IMR-90 (cell line): ENCODE measurements around the gene RIMBP2. TPM values are rescaled to one million over a fixed set of nuclear protein-coding genes. Genes with fewer than 3 reads are reported as not detected.

Experiments
- ATAC-seq: fragments of 200-7000 bp; cut with Tn5 transposase; 2 replicates; pipeline ENCODE4 v1.9.1; 2020; ENCODE audit warnings: low read depth, mild to moderate bottlenecking, moderate library complexity
- BruUV-seq: library from RNA; stranded (reverse); fragments of 400-500 nt; replicated peaks from 2 replicates; lab custom pipeline; 2021; lab: Mats Ljungman, UMichigan
- CTCF ChIA-PET: fragments of 300-600 bp; formaldehyde crosslinking; extraction: SDS; loops from one replicate; lab custom pipeline; 2021; ENCODE audit warnings: antibody characterized with exemption; lab: Yijun Ruan, JAX
- POLR2A ChIA-PET: fragments of 300-600 bp; sonication (Branson Sonifier 250); formaldehyde crosslinking; loops from one replicate; lab custom pipeline; 2022; ENCODE audit warnings: antibody characterized with exemption; ENCODE audit not compliant: unreplicated experiment; lab: Charles Lee
- DNase-seq: peaks from one replicate; pipeline ENCODE4 v3.0.0; 2013
- H2AFZ ChIP-seq: replicated peaks from 2 replicates; pipeline ENCODE3; 2013; ENCODE audit warnings: low read length, mild to moderate bottlenecking; ENCODE audit not compliant: poor library complexity
- H2AK5ac ChIP-seq: 2 replicates; pipeline ENCODE4 v1.6.1; 2013; ENCODE audit warnings: low read depth, low read length, inconsistent platforms
- H2AK9ac ChIP-seq: replicated peaks from 2 replicates; pipeline ENCODE3; 2013; ENCODE audit warnings: mild to moderate bottlenecking, low read depth, low read length, moderate library complexity; ENCODE audit not compliant: poor library complexity
- H2BK120ac ChIP-seq: 2 replicates; pipeline ENCODE4 v1.6.1; 2013; ENCODE audit warnings: low read depth, low read length, inconsistent platforms
- H2BK15ac ChIP-seq: 3 replicates; pipeline ENCODE4 v1.6.1; 2013; ENCODE audit warnings: low read depth, low read length, inconsistent platforms
- H2BK20ac ChIP-seq: 2 replicates; pipeline ENCODE4 v1.6.1; 2013; ENCODE audit warnings: low read depth, mild to moderate bottlenecking, inconsistent platforms, low read length, moderate library complexity
- H2BK5ac ChIP-seq: 2 replicates; pipeline ENCODE4 v1.6.1; 2013; ENCODE audit warnings: mild to moderate bottlenecking, low read depth, low read length, inconsistent platforms; ENCODE audit not compliant: poor library complexity, severe bottlenecking
- H3K14ac ChIP-seq: replicated peaks from 2 replicates; pipeline ENCODE4 v1.6.1; 2013; ENCODE audit warnings: low read depth, low read length, inconsistent platforms
- H3K18ac ChIP-seq: 2 replicates; pipeline ENCODE4 v1.6.1; 2013; ENCODE audit warnings: low read depth, low read length, control low read depth
- H3K23ac ChIP-seq: 2 replicates; pipeline ENCODE4 v1.6.1; 2013; ENCODE audit warnings: low read depth, low read length, inconsistent platforms
- H3K27ac ChIP-seq: 2 replicates; pipeline ENCODE4 v1.5.1; 2013; ENCODE audit warnings: mild to moderate bottlenecking, control low read depth, low read length; ENCODE audit not compliant: insufficient read depth
- H3K27me3 ChIP-seq: 2 replicates; pipeline ENCODE4 v1.6.1; 2013; ENCODE audit warnings: low read length; ENCODE audit not compliant: control insufficient read depth, insufficient read depth
- H3K36me3 ChIP-seq: 2 replicates; pipeline ENCODE4 v1.6.1; 2013; ENCODE audit warnings: low read length, mixed read lengths; ENCODE audit not compliant: control insufficient read depth, insufficient read depth
- H3K4ac ChIP-seq: 2 replicates; pipeline ENCODE4 v1.6.1; 2013; ENCODE audit warnings: low read depth, low read length, inconsistent platforms
- H3K4me1 ChIP-seq: 2 replicates; pipeline ENCODE4 v1.6.1; 2013; ENCODE audit warnings: low read length, mixed read lengths; ENCODE audit not compliant: control insufficient read depth, insufficient read depth
- H3K4me2 ChIP-seq: 2 replicates; pipeline ENCODE4 v1.6.1; 2013; ENCODE audit warnings: low read depth, mild to moderate bottlenecking, control low read depth, low read length, moderate library complexity
- H3K4me3 ChIP-seq: 2 replicates; pipeline ENCODE4 v1.5.1; 2013; ENCODE audit warnings: low read depth, mild to moderate bottlenecking, control low read depth, low read length, moderate library complexity; ENCODE audit not compliant: insufficient read depth
- H3K56ac ChIP-seq: 2 replicates; pipeline ENCODE4 v1.6.1; 2013; ENCODE audit warnings: low read length, inconsistent platforms; ENCODE audit not compliant: insufficient read depth; ENCODE audit errors: extremely low read depth
- H3K79me1 ChIP-seq, 2 experiments: 2 replicates each; pipeline ENCODE4 v1.6.1; 2013; ENCODE audit warnings: low read length in 2 of 2, inconsistent platforms in 1 of 2, low read depth in 1 of 2
- H3K9ac ChIP-seq: 2 replicates; pipeline ENCODE4 v1.6.1; 2013; ENCODE audit warnings: low read depth, low read length, control low read depth
- H3K9me1 ChIP-seq: 2 replicates; pipeline ENCODE4 v1.6.1; 2013; ENCODE audit warnings: low read length, inconsistent platforms; ENCODE audit not compliant: insufficient read depth
- H3K9me3 ChIP-seq: 2 replicates; pipeline ENCODE4 v1.6.1; 2013; ENCODE audit warnings: low read length; ENCODE audit not compliant: control insufficient read depth, insufficient read depth
- H4K20me1 ChIP-seq: 2 replicates; pipeline ENCODE4 v1.6.1; 2013; ENCODE audit warnings: low read length, inconsistent platforms; ENCODE audit not compliant: insufficient read depth
- H4K5ac ChIP-seq: 2 replicates; pipeline ENCODE4 v1.6.1; 2013; ENCODE audit warnings: mild to moderate bottlenecking, low read depth, low read length, control low read depth
- H4K8ac ChIP-seq, 2 experiments: 2 replicates each; pipeline ENCODE4 v1.6.1; 2013; ENCODE audit warnings: low read depth in 2 of 2, low read length in 2 of 2, control low read depth in 1 of 2, inconsistent platforms in 1 of 2
- H4K91ac ChIP-seq: 2 replicates; pipeline ENCODE4 v1.6.1; 2013; ENCODE audit warnings: low read depth, low read length, inconsistent platforms; ENCODE audit not compliant: insufficient read depth
- BHLHE40 ChIP-seq: fragments of 150-350 bp; IDR thresholded peaks from 2 replicates; pipeline ENCODE4 v1.6.1; 2016; ENCODE audit warnings: mild to moderate bottlenecking, low read depth, low read length
- CHD1 ChIP-seq: IDR thresholded peaks from 2 replicates; pipeline ENCODE4 v1.6.1; 2012; ENCODE audit warnings: low read depth, low read length, improper control_type of control experiment
- CTCF ChIP-seq: conservative IDR thresholded peaks from 2 replicates; pipeline ENCODE4 v1.5.1; 2012; ENCODE audit warnings: mild to moderate bottlenecking, low read depth, low read length, improper control_type of control experiment
- FOS ChIP-seq: fragments of 150-350 bp; IDR thresholded peaks from 2 replicates; pipeline ENCODE4 v1.6.1; 2016; ENCODE audit warnings: low read depth, low read length
- MAFK ChIP-seq: IDR thresholded peaks from 2 replicates; pipeline ENCODE4 v1.6.1; 2012; ENCODE audit warnings: low read depth, low read length, improper control_type of control experiment
- MAZ ChIP-seq: IDR thresholded peaks from 2 replicates; pipeline ENCODE4 v1.6.1; 2012; ENCODE audit warnings: low read depth, mild to moderate bottlenecking, low read length, improper control_type of control experiment, moderate library complexity, borderline replicate concordance
- MXI1 ChIP-seq: IDR thresholded peaks from 2 replicates; pipeline ENCODE4 v1.6.1; 2012; ENCODE audit warnings: low read depth, mild to moderate bottlenecking, low read length, moderate library complexity, borderline replicate concordance
- NFE2L2 ChIP-seq: fragments of 150-350 bp; IDR thresholded peaks from 2 replicates; pipeline ENCODE4 v1.6.1; 2016; ENCODE audit warnings: low read depth, mild to moderate bottlenecking, low read length
- POLR2A ChIP-seq: IDR thresholded peaks from 2 replicates; pipeline ENCODE4 v1.6.1; 2012; ENCODE audit warnings: mild to moderate bottlenecking, low read depth, low read length
- RCOR1 ChIP-seq: IDR thresholded peaks from 2 replicates; pipeline ENCODE4 v1.6.1; 2012; ENCODE audit warnings: mild to moderate bottlenecking, low read length, improper control_type of control experiment; ENCODE audit not compliant: insufficient replicate concordance
- RFX5 ChIP-seq: IDR thresholded peaks from 2 replicates; pipeline ENCODE4 v1.8.0; 2012; ENCODE audit warnings: low read depth, mild to moderate bottlenecking, low read length, moderate library complexity
- SMC3 ChIP-seq: fragments of 150-350 bp; IDR thresholded peaks from 2 replicates; pipeline ENCODE4 v1.6.1; 2016; ENCODE audit warnings: low read depth, mild to moderate bottlenecking, antibody characterized with exemption, low read length, moderate library complexity
- USF2 ChIP-seq: fragments of 150-350 bp; IDR thresholded peaks from 2 replicates; pipeline ENCODE4 v1.6.1; 2017; ENCODE audit warnings: mild to moderate bottlenecking, antibody characterized with exemption, low read length, low read depth
- WGBS, 2 experiments: methylation state at CpG; one replicate each; pipeline versions ENCODE4 v1.1.5 to v1.1.7; 2013; ENCODE audit warnings: missing lambda C conversion rate in 2 of 2; ENCODE audit not compliant: insufficient read length in 1 of 2; ENCODE audit errors: extremely low coverage in 2 of 2; 5-methylcytosine and 5-hydroxymethylcytosine counted together
- dilution Hi-C: fragments of 300-500 bp; cut with HindIII; formaldehyde crosslinking; loops from one replicate; pipeline ENCODE4 v1.14.3; 2018; ENCODE audit warnings: low sequenced_read_pairs; ENCODE audit not compliant: unreplicated experiment
- in situ Hi-C: fragments of 300-500 bp; cut with MboI; formaldehyde crosslinking; loops from 3 replicates; pipeline ENCODE4 v1.14.3; 2019; ENCODE audit warnings: low sequenced_read_pairs, inconsistent platforms, mixed read lengths
- intact Hi-C: fragments of 100-400 bp; cut with micrococcal nuclease; formaldehyde crosslinking; loops from 2 replicates; pipeline ENCODE4 v1.10.0; 2022
- polyA plus RNA-seq, 3 experiments: library from polyadenylated mRNA; depleted of rRNA; stranded (reverse); fragments of >200 nt; gene quantifications; 2 replicates each; pipeline ENCODE4 v1.2.3, GENCODE V29; 2012; ENCODE audit warnings: low replicate concordance in 1 of 3
- total RNA-seq: library from RNA; depleted of rRNA; stranded (reverse); fragments of >200 nt; gene quantifications from 2 replicates; pipeline ENCODE4 v1.2.3, GENCODE V29; 2012

RIMBP2 gene
- total and polyA plus RNA-seq, 2 of the 4 experiments (the other 2 are of a cell fraction), result not detected

GRCh38 chr12:130525384-130526172, 190.5 kb downstream of the RIMBP2 start:
- dilution Hi-C loops (no loop called here), in situ Hi-C loops (no loop called here), intact Hi-C loops (no loop called here)
- H3K18ac ChIP-seq, result no peak overlapping the region
- 40% methylated on average over 1 of the region's 10 CpGs; no CpG with 5 or more reads in 1 of the 2 experiments for WGBS, 2 experiments
- H3K27me3 ChIP-seq, result no peaks in the 10 kb centered on the region
- BruUV-seq, result no TSS peak
- no peak overlapping the region for H2BK15ac ChIP-seq
- no peaks in the 10 kb centered on the region for H3K79me1 ChIP-seq
- H3K4me1 ChIP-seq, result no peaks in the 10 kb centered on the region
- no peak overlapping the region for H3K14ac ChIP-seq
- H3K27ac ChIP-seq, result no peak overlapping the region
- H2BK120ac ChIP-seq, result no peak overlapping the region
- H4K8ac ChIP-seq, result no peak overlapping the region
- H3K36me3 ChIP-seq, result no peaks in the 10 kb centered on the region
- no peak overlapping the region for H2AK9ac ChIP-seq
- no peaks in the 10 kb centered on the region for H3K9me1 ChIP-seq
- H4K20me1 ChIP-seq, result no peaks in the 10 kb centered on the region
- TF ChIP-seq NFE2L2 (no peak), USF2 (no peak), MAFK (no peak), CTCF (no peak), RCOR1 (no peak), FOS (no peak), BHLHE40 (no peak), RFX5 (no peak), MAZ (no peak), SMC3 (no peak), CHD1 (no peak), MXI1 (no peak), POLR2A (no peak)
- no peak overlapping the region for H2AFZ ChIP-seq
- DNase-seq (no peak), ATAC-seq (no peak)
- no peak overlapping the region for H3K56ac ChIP-seq
- H2BK5ac ChIP-seq, result no peak overlapping the region
- no peak overlapping the region for H2BK20ac ChIP-seq
- H3K4me2 ChIP-seq, result no peak overlapping the region
- POLR2A ChIA-PET, result no interaction called here
- CTCF ChIA-PET, result no interaction called here
- no peak overlapping the region for H3K9ac ChIP-seq
- no peak overlapping the region for H4K5ac ChIP-seq
- no peak overlapping the region for H3K4me3 ChIP-seq
- peaks cover 38% of the 10 kb centered on the region for H3K9me3 ChIP-seq
- H4K91ac ChIP-seq, result no peak overlapping the region
- H3K23ac ChIP-seq, result no peak overlapping the region
- H3K4ac ChIP-seq, result no peak overlapping the region
- no peak overlapping the region for H2AK5ac ChIP-seq
